HL-60 (cell line): ENCODE measurements around the gene PDAP1.
A peak's percentile ranks its signal among the peaks of the same experiment; 100 is the strongest.

Source experiments
- DNase-seq, 2 experiments: peaks; one replicate each; pipeline ENCODE4 v3.0.0-alpha.2; 2010 to 2020; ENCODE audit warnings: low read depth in 1 of 2, low spot score in 1 of 2
- H3K27ac ChIP-seq: fragments of 250-450 bp; sonication (Bioruptor Pico); replicated peaks from 2 replicates; pipeline ENCODE4 v1.5.1; 2020; ENCODE audit warnings: mild to moderate bottlenecking, moderate library complexity
- H3K27me3 ChIP-seq: fragments of 250-450 bp; sonication (Bioruptor Pico); 2 replicates; pipeline ENCODE4 v1.5.1; 2021; ENCODE audit warnings: mild to moderate bottlenecking, moderate library complexity; ENCODE audit not compliant: insufficient read depth, poor library complexity, severe bottlenecking
- H3K4me3 ChIP-seq: replicated peaks from 2 replicates; pipeline ENCODE4 v1.5.1; 2011; ENCODE audit warnings: mild to moderate bottlenecking, control low read depth, low read length; ENCODE audit not compliant: insufficient read depth
- GABPA ChIP-seq: IDR thresholded peaks from 2 replicates; pipeline ENCODE4 v1.6.1; 2012; ENCODE audit warnings: low read depth
- POLR2AphosphoS5 ChIP-seq: IDR thresholded peaks from 2 replicates; pipeline ENCODE4 v1.6.1; 2012; ENCODE audit warnings: low read depth
- SPI1 ChIP-seq: IDR thresholded peaks from 2 replicates; pipeline ENCODE4 v1.6.1; 2012; ENCODE audit warnings: low read depth, mild to moderate bottlenecking, borderline replicate concordance
- TF ChIP-seq, protein P1 (sequence below): IDR thresholded peaks from 2 replicates; pipeline ENCODE4 v1.6.1; 2012; ENCODE audit warnings: low read depth; ENCODE audit not compliant: insufficient replicate concordance
- TF ChIP-seq, protein P2 (sequence below): IDR thresholded peaks from one replicate; pipeline ENCODE4 v1.5.1; 2011; ENCODE audit warnings: low read length, control low read depth, inconsistent platforms; ENCODE audit not compliant: insufficient read depth

The PDAP1 gene

DNA sequence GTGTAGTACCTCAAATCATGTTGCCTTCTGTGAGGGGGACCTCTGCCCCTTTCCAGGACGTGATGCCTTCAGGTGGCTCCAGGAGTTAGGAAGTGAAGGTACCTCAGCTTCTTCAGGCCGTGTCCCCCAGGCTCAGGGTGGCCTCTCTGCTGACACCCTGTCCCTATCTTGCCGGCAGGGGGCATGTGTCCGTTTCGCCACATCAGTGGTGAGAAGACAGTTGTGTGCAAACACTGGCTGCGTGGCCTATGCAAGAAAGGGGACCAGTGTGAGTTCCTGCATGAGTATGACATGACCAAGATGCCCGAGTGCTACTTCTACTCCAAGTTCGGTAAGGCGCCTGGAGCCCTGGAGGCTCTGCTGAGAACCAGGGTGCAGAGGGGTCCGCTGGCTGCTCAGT is 39.5 kb upstream of the PDAP1 start:
- DNase-seq: peak in 1 of 2 experiments; percentile 79
- TF ChIP-seq, protein P1, sequence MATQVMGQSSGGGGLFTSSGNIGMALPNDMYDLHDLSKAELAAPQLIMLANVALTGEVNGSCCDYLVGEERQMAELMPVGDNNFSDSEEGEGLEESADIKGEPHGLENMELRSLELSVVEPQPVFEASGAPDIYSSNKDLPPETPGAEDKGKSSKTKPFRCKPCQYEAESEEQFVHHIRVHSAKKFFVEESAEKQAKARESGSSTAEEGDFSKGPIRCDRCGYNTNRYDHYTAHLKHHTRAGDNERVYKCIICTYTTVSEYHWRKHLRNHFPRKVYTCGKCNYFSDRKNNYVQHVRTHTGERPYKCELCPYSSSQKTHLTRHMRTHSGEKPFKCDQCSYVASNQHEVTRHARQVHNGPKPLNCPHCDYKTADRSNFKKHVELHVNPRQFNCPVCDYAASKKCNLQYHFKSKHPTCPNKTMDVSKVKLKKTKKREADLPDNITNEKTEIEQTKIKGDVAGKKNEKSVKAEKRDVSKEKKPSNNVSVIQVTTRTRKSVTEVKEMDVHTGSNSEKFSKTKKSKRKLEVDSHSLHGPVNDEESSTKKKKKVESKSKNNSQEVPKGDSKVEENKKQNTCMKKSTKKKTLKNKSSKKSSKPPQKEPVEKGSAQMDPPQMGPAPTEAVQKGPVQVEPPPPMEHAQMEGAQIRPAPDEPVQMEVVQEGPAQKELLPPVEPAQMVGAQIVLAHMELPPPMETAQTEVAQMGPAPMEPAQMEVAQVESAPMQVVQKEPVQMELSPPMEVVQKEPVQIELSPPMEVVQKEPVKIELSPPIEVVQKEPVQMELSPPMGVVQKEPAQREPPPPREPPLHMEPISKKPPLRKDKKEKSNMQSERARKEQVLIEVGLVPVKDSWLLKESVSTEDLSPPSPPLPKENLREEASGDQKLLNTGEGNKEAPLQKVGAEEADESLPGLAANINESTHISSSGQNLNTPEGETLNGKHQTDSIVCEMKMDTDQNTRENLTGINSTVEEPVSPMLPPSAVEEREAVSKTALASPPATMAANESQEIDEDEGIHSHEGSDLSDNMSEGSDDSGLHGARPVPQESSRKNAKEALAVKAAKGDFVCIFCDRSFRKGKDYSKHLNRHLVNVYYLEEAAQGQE: no peak
- TF ChIP-seq, protein P2, sequence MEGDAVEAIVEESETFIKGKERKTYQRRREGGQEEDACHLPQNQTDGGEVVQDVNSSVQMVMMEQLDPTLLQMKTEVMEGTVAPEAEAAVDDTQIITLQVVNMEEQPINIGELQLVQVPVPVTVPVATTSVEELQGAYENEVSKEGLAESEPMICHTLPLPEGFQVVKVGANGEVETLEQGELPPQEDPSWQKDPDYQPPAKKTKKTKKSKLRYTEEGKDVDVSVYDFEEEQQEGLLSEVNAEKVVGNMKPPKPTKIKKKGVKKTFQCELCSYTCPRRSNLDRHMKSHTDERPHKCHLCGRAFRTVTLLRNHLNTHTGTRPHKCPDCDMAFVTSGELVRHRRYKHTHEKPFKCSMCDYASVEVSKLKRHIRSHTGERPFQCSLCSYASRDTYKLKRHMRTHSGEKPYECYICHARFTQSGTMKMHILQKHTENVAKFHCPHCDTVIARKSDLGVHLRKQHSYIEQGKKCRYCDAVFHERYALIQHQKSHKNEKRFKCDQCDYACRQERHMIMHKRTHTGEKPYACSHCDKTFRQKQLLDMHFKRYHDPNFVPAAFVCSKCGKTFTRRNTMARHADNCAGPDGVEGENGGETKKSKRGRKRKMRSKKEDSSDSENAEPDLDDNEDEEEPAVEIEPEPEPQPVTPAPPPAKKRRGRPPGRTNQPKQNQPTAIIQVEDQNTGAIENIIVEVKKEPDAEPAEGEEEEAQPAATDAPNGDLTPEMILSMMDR: peak; percentile 83
- no peak overlapping the region for H3K4me3 ChIP-seq
- no peak overlapping the region for H3K27ac ChIP-seq
- no peaks in the 10 kb centered on the region for H3K27me3 ChIP-seq

DNA sequence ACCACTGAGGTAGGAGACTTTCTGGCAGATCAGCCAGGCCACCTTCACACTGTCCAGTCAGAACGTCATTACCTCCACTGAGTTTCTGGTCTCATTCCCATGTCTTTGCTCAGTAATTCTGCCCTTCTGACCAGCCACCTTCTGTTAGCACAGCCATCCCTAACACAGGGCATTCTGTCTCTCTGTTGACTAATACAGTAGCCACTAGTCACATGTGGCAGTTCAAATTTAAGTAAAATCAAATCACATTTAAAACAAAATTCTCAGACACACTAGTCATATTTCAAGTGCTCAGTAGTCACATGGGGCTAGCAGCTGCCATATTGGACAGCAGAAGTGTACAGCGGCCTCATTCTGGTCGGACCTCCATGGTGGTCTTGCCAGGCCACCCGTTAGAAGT is 37.7 kb upstream of the PDAP1 start:
- TF ChIP-seq, protein P2: no peak
- Histone ChIP-seq H3K27ac (no peak overlapping the region), H3K4me3 (no peak overlapping the region), H3K27me3 (no peaks in the 10 kb centered on the region)
- no peak for DNase-seq

DNA sequence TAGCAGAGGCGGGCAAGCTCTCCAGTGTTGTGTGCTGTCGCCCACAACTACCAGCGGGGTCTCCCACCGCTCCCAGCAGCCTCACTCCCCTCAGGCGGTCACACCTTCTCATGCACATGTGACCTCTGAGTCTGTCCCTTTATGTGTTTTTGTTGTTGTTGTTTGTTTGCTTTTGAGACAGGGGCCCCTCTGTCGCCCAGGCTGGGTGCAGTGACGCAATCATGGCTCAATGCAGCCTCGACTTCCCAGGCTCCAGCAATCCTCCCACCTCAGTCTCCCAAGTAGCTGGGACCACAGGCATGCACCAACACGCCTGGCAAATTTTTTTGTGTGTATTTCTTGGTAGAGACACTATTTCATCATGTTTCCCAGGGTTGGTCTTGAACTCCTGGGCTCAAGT is 31.8 kb upstream of the PDAP1 start:
- DNase-seq: no peak
- Histone ChIP-seq H3K27me3 (no peaks in the 10 kb centered on the region), H3K4me3 (peak overlapping the region; percentile 98), H3K27ac (no peak overlapping the region)
- TF ChIP-seq, protein P2: no peak
- TF ChIP-seq, protein P1: no peak
- no peak for TF ChIP-seq SPI1
- no peak for TF ChIP-seq GABPA
- no peak for TF ChIP-seq POLR2AphosphoS5

DNA sequence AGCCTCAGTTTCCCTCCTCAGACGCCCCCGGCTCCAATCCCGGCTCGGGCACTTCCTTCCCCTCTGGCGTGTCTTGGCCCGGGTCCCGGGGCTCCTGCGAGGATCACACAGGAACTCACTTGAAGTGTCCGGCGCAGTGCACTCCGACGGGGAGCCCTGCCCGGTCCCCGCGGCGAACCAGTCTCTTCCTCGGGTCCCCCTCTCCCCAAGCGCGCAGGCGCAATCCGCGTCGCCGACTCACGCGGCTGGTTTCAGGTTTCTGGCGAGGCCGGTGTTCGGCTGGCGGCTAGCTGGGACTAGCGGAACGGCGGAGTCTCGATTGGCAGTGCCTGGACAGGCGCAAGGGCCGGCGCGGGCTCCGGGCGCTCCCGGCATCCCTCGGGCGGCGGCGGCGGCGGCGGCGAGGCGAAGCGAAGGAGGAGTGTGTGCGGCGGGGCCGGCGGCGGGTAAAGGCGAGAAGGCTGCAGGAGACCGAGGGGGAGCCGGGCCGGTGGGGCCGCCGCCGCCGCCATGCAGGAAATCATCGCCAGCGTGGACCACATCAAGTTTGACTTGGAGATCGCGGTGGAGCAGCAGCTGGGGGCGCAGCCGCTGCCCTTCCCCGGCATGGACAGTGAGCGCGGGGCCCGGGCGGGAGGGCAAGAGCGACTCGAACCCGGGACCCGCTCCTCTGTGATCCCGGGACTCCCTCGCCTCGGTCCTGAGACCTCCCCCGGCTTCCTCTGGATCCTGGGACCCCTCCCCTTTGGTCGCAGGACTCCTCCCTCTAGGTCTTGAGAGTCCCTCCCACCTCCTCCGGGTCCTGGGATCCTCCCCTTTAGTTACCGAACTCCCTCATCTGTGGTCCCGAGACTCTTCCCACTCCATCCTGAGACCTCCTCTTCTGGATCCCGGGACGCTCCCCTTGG is 30.4 kb upstream of the PDAP1 start, which contains the start of the genes CPSF4 and PTCD1:
TSS of gene CPSF4 (plus strand) at position 371 of the 908 bp plus-strand sequence. CDS start at position 511, 140 bp downstream.
TSS of gene PTCD1 (minus strand) at position 226 of the 908 bp plus-strand sequence. CDS start 3,556 bp downstream, outside the sequence.
- H3K27me3 ChIP-seq: no peaks in the 10 kb centered on the region
- peak within 1 kb of the TSS; percentile 80 for H3K27ac ChIP-seq
- DNase-seq: peak; percentile 83 to 97
- H3K4me3 ChIP-seq: peak within 1 kb of the TSS; percentile 98
- TF ChIP-seq POLR2AphosphoS5 (peak; percentile 82), GABPA (peak; percentile 39; the same call in 1 of the 2 replicates), SPI1 (peak; percentile 5; the same call in 1 of the 2 replicates)
- TF ChIP-seq, protein P2: no peak
- TF ChIP-seq, protein P1: no peak
